KOPT-K1 (cell line): Measurements from ENCODE around the gene SNX14.

ENCODE experiments used
- H3K27ac ChIP-seq: fragments of 200-600 bp; sonication (generic); 2 replicates; pipeline ENCODE4 v1.5.1; 2016; ENCODE audit warnings: antibody characterized with exemption, mild to moderate bottlenecking, low read depth, low read length; ENCODE audit not compliant: poor library complexity, severe bottlenecking
- H3K36me3 ChIP-seq: fragments of 200-600 bp; sonication (generic); 2 replicates; pipeline ENCODE4 v1.5.1; 2017; ENCODE audit warnings: antibody characterized with exemption, mild to moderate bottlenecking, low read length, moderate library complexity; ENCODE audit not compliant: insufficient read depth
- H3K9me3 ChIP-seq: fragments of 200-600 bp; sonication (generic); 2 replicates; pipeline ENCODE4 v1.5.1; 2017; ENCODE audit warnings: antibody characterized with exemption, low read length, mild to moderate bottlenecking; ENCODE audit not compliant: insufficient read depth, poor library complexity, severe bottlenecking

Gene SNX14

DNA sequence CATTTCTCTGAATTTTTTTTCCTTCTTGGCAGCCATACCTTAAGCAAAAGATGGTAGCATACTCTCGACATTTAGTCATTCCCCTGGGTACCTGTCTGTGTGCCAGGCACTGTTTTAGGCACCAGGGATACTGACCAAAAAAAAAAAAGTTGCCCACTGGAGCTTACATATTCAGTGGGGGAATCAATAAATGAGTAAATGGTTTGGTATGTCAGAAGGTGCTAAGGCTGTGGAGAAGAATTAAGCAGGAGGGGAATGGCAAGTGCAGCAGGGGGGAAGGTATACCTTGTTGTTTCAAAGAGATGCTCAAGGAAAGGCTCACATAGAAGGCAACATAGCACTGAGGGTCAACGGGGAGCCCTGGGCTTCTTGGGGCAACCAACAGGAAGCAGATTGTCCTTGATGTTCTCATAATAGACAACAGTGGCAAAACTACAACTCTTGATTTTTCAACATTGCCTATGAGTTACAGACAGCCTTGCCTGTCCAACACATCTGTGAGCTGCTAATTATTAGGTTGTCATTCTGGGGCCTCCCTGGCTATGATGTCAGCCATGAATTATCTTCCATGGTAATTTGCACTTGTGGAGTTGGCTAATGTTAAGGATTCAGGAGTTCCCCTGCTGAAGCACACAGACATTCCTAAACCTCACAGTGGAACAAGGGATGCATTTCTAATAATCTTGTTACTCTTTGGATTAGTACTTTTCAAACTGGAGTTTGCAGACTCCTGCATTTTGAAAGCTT lies 124.2 kb downstream of the SNX14 start:
- no peaks in the 10 kb centered on the region for H3K36me3 ChIP-seq
- H3K27ac ChIP-seq, result no peak overlapping the region
- no peaks in the 10 kb centered on the region for H3K9me3 ChIP-seq

DNA sequence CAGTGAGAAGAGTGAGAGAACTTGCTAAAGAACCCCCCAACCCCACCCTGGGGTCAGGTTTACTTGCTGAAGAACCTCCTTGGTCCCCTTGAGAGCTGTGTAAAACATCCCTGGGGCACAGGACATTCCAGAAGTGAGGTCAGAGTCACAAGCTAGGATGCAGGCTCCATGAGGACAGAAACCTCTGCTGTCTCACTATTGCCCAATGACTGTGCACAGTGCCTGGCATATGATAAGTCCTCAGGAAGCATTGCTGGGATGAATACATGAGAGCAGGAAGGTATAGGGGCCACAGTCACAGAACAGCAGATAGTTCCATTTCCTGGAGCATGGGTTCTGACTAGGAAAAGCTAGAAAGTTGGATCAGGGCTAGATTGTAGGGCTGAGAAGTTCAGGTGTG lies 125.3 kb downstream of the SNX14 start:
- Histone ChIP-seq H3K27ac (no peak overlapping the region), H3K36me3 (no peaks in the 10 kb centered on the region), H3K9me3 (no peaks in the 10 kb centered on the region)

DNA sequence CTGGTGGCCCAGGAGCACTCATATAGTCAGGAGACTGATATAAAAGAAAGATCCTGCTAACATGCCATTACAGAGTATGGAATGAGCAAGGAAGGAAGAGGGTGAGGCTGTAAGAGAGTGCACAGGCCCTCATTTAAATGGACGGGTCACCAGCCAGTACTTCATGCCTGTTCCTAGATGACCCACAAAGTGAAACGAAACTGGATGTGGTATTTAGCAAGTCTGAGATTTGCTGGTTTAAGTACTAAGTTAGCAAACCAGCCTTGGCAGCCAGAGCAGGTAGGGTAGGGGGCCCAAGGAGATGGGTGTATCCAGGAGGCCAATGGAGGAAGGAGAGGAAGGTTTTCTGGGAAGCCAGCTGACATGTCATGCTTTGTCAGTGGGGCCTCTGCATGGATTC lies 127.9 kb downstream of the SNX14 start:
- Histone ChIP-seq H3K36me3 (no peaks in the 10 kb centered on the region), H3K9me3 (no peaks in the 10 kb centered on the region), H3K27ac (no peak overlapping the region)

GRCh38 chr6:85464722-85465150 lies 128.9 kb downstream of the SNX14 start:
- Histone ChIP-seq H3K27ac (no peak overlapping the region), H3K36me3 (no peaks in the 10 kb centered on the region), H3K9me3 (no peaks in the 10 kb centered on the region)

DNA sequence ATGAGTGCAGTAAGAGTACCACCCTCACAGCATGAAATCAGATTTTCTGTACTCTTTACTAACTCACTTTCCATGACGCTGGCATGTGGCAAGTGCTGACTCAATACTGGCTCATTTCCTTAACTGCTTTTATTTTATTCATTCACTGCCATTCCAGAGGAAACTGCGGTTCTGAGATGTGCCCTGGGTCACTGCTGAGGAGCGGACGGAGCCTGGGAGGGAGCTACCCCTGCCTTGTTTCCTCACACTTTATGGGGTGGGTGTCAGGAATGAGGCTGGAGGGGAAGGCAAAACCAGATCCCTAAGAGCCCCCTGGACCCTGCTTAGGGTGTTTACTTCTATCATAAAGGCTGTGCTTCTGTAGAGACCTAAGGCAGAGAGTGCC lies 129.4 kb downstream of the SNX14 start:
- Histone ChIP-seq H3K27ac (no peak overlapping the region), H3K36me3 (no peaks in the 10 kb centered on the region), H3K9me3 (no peaks in the 10 kb centered on the region)

DNA sequence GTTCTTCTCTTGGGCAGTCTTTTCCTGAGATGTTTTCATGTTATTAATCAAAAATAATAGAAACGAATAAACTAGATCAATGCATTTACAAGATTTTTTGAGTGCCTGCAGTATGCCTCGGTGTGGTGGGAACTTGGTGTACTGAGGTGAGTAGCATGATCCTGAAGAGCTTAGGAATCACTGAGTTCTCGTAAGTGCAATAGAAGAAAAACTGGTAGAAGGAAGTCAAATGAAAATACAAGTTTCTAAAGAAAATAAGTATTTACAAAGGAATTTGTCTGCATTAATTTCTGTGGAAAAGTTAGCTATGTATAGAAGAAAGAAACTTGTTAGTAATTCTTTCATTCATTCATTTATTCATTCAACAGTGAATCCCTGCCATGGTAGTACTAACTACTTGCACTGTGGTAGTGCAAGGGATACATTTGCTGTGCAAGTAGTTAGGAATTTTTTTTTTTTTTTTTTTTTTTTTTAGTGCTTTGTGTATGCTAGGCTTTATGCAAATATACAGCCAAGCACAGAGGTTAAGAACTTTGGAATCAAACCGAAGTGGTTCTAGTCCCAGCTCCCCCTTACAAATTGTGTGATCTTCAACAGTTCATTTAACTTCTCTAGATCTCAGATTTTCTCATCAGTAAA lies 129.9 kb downstream of the SNX14 start:
- Histone ChIP-seq H3K27ac (no peak overlapping the region), H3K36me3 (no peaks in the 10 kb centered on the region), H3K9me3 (no peaks in the 10 kb centered on the region)

DNA sequence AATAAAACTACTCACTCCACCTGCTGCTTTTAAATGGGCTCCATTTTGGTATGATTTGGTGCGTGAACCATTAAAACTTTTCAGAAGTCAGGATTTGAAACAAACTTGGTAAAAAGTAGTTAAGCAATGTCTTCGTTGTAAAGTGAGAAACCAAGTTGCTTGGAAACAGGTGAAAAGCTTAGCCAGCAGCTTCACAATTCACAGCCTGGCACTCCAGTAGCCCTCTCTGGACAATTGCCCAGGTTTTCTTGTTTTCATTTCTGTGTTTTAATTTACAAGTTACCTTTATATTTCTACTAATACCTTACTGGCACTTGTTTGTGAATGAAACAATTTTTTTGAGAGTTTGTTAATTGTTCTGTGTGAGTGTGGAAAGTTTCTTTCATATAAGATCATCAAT lies 131.0 kb downstream of the SNX14 start:
- Histone ChIP-seq H3K36me3 (no peaks in the 10 kb centered on the region), H3K27ac (no peak overlapping the region), H3K9me3 (no peaks in the 10 kb centered on the region)

GRCh38 chr6:85461798-85462170 lies 131.9 kb downstream of the SNX14 start:
- Histone ChIP-seq H3K9me3 (no peaks in the 10 kb centered on the region), H3K27ac (peak overlapping the region; percentile 71), H3K36me3 (no peaks in the 10 kb centered on the region)

DNA sequence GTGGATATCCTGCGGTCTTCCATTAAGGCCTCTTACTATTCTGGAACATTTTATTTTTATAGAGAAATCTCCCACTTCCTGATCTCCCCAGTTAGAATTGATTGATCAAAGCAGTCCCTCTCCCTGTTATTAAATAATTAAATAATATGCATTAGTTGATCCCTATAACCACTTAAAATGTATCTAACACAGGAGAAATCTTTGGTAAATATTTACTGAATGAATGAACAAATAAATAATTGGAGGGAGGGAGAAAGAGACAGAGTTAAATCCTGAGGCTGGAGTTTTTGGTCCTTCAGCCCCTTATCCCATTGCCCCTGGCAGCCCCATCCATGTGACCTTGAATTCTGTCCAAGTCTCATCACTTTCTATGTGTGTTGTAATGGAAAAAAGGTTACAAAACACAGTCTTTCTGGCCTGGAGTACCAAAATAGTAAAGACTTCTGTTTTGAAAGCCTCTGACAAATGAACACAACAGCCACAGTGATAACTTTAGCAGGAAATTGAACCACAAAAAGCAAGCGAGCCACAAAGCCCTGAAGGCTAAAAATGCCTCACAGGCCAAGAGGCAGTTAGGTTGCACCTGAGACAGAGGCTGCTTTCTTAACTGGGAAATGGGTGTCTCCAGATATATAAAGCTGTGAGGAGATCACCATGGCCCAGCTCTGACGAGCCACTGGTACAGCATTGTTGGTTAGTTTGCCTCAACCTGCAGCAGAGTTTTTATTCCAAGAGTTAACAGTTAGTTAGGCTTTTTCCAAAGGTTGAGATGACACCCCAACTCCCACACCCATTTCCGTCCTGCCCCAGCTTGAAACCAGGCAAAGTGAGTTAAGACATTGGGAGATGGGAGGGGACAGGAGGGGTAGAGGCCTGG lies 132.5 kb downstream of the SNX14 start:
- Histone ChIP-seq H3K27ac (peak overlapping the region; percentile 71), H3K9me3 (no peaks in the 10 kb centered on the region), H3K36me3 (no peaks in the 10 kb centered on the region)

GRCh38 chr6:85460154-85460920 lies 133.3 kb downstream of the SNX14 start:
- peak overlapping the region; percentile 71 for H3K27ac ChIP-seq
- H3K36me3 ChIP-seq, result no peaks in the 10 kb centered on the region
- H3K9me3 ChIP-seq, result no peaks in the 10 kb centered on the region

DNA sequence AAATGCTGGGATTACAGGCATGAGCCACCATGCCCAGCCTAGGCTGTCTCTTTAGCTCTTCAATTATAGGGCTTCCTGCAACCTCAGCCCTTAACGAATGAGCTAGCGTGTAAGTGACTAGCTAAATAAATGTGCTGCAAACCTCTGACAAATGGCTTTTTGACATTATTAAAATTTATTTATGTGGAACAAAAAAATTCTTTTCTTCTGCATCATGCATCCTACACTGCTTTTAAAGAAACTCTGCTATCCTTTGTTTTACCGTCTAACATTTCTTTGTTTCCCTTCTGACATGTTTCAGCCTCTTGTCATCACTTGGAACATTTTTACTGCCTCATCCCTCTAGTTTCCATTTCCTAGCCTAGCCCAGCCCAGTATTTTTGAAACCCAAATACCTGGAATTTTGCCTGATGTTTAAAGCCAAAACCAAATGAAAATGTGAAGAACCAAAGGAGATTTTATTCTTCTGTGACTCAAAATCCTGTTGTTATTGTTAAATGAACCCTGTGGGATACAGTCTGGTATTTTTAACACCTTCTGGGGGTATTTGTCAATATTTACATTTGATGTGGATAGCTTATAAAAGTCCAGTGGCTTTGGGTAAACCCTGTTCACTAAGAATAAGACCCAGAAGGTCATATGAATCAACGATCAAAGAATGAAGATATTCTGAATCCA lies 134.3 kb downstream of the SNX14 start:
- H3K36me3 ChIP-seq, result no peaks in the 10 kb centered on the region
- H3K9me3 ChIP-seq, result no peaks in the 10 kb centered on the region
- no peak overlapping the region for H3K27ac ChIP-seq

GRCh38 chr6:85458782-85459181 lies 134.9 kb downstream of the SNX14 start:
- Histone ChIP-seq H3K9me3 (no peaks in the 10 kb centered on the region), H3K36me3 (no peaks in the 10 kb centered on the region), H3K27ac (no peak overlapping the region)

- Histone ChIP-seq H3K27ac (no peak overlapping the region), H3K36me3 (no peaks in the 10 kb centered on the region)
These were observed 135.5 kb downstream of the SNX14 start for GRCh38 chr6:85458184-85458583.

GRCh38 chr6:85456782-85457181 lies 136.9 kb downstream of the SNX14 start:
- H3K9me3 ChIP-seq, result no peaks in the 10 kb centered on the region
- no peaks in the 10 kb centered on the region for H3K36me3 ChIP-seq
- no peak overlapping the region for H3K27ac ChIP-seq

More at GRCh38 chr6:85458184-85458583, 135.5 kb downstream of the SNX14 start:
- H3K9me3 ChIP-seq, result no peaks in the 10 kb centered on the region
